Epithelial cell of proximal tubule (primary cell): Measurements from ENCODE around the gene TTC29. TPM values are rescaled to one million over a fixed set of nuclear protein-coding genes. Genes with fewer than 3 reads are reported as not detected.

Source experiments
- DNase-seq: peaks from one replicate; pipeline ENCODE4 v3.0.0-alpha.2; 2011; ENCODE audit warnings: low read depth
- H3K4me3 ChIP-seq: 2 replicates; pipeline ENCODE4 v1.5.1; 2011; ENCODE audit warnings: low read depth, mild to moderate bottlenecking, low read length
- CTCF ChIP-seq: conservative IDR thresholded peaks from 2 replicates; pipeline ENCODE4 v1.5.1; 2012; ENCODE audit warnings: low read depth, mild to moderate bottlenecking, low read length
- total RNA-seq: library from RNA; depleted of rRNA; stranded (reverse); fragments of >200 nt; gene quantifications from 2 replicates; pipeline ENCODE4 v1.2.3, GENCODE V29; 2015

The TTC29 gene
- 2.5 TPM in 1 of 2 replicates, not detected in the other for total RNA-seq

GRCh38 chr4:146945556-146946374, at the start of gene TTC29:
Gene TTC29, minus strand, starts transcription at chr4:146945864. Its CDS starts 5,969 bp downstream, at chr4:146939895.
- no peak for TF ChIP-seq CTCF
- no peak for DNase-seq

GRCh38 chr4:146981651-146982050, 36.0 kb upstream of the TTC29 start:
- no peak for TF ChIP-seq CTCF
- no peak for DNase-seq
- H3K4me3 ChIP-seq, result no peak overlapping the region

More at GRCh38 chr4:146945556-146946374, at the start of gene TTC29:
- H3K4me3 ChIP-seq, result peak within 1 kb of the TSS; percentile 65

- DNase-seq, result no peak
- no peak for TF ChIP-seq CTCF
- no peak overlapping the region for H3K4me3 ChIP-seq
Measured at GRCh38 chr4:146978641-146979040, 33.0 kb upstream of the TTC29 start.

- DNase-seq, result peak; percentile 82
- TF ChIP-seq CTCF, result no peak
- no peak overlapping the region for H3K4me3 ChIP-seq
Measured at GRCh38 chr4:146976145-146976544, 30.5 kb upstream of the TTC29 start.

GRCh38 chr4:146975527-146975926, 29.9 kb upstream of the TTC29 start:
- no peak for TF ChIP-seq CTCF
- DNase-seq, result no peak

GRCh38 chr4:146975036-146975435, 29.4 kb upstream of the TTC29 start:
- no peak overlapping the region for H3K4me3 ChIP-seq
- no peak for DNase-seq
- TF ChIP-seq CTCF, result no peak

More at GRCh38 chr4:146975527-146975926, 29.9 kb upstream of the TTC29 start:
- H3K4me3 ChIP-seq, result no peak overlapping the region

- TF ChIP-seq CTCF, result no peak
Measured at GRCh38 chr4:146972036-146972435, 26.4 kb upstream of the TTC29 start.

More at GRCh38 chr4:146972036-146972435, 26.4 kb upstream of the TTC29 start:
- no peak overlapping the region for H3K4me3 ChIP-seq
- DNase-seq, result no peak
